Transverse colon (tissue), 4 donors: ENCODE data around the gene STPG3.

ENCODE experiments used
- CTCF ChIP-seq, 5 experiments: fragments of 200-600 bp in 3 of 5; fragments of 450-650 bp in 2 of 5; sonication (generic) in 3 of 5; IDR thresholded peaks; 1 replicate in 2 of 5; 2 replicates in 3 of 5; pipeline ENCODE4 v1.5.1; 2016 to 2017; ENCODE audit warnings: antibody characterized with exemption in 5 of 5, inconsistent platforms in 3 of 5, mild to moderate bottlenecking in 2 of 5, moderate library complexity in 1 of 5
- POLR2A ChIP-seq: fragments of 450-650 bp; IDR thresholded peaks from one replicate; pipeline ENCODE4 v1.6.1; 2016; ENCODE audit warnings: antibody characterized with exemption, mild to moderate bottlenecking, moderate library complexity
- POLR2AphosphoS5 ChIP-seq, 3 donors: sonication (generic); formaldehyde crosslinking; IDR thresholded peaks; one replicate each; pipeline ENCODE4 v1.6.1; 2016; ENCODE audit warnings: antibody characterized with exemption in 3 of 3

DNA sequence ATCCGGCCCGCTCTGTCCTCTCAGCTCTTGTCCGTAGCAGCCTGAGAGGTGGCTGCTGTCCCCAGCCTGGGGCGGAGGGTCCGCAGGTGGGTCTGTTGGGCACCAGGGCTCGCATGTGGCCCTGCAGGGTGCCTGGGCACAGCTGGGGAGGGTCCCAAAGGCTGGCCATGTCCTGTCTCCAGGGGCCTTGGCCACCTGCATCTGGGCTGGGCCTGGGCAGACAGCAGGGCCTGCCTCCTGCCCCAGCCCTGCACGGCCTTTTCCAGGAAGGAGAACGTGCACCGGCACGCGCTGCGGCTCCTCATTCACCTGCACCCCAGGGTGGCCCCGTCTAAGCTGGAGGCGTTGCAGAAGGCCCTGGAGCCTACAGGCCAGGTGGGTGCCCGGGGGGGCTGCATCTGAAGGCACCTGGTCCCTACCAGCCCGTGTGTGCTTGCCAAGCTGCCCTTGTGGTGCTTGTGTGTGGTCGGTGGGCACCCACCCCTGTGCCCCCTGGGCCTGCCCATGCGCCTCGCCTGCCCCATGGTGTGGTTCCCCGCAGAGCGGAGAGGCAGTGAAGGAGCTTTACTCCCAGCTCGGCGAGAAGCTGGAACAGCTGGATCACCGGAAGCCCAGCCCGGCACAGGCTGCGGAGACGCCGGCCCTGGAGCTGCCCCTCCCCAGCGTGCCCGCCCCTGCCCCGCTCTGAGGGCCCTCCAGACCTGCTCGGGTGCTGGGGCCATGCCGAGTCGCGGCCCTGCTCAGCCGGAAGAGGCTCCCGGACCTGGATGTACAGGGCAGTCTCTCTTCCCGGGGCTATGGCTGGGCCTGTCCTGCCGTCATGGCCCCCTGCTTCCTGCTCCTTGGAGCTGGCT is 21.4 kb downstream of the STPG3 start:
- no peak for TF ChIP-seq POLR2A
- TF ChIP-seq CTCF (IDR thresholded peaks at IDR 0.05): no peak
- TF ChIP-seq POLR2AphosphoS5 (IDR thresholded peaks at IDR 0.05): no peak
